GM12891 (cell line): Measurements from ENCODE around the gene SAMD9.

Experiments
- PAX5 ChIP-seq: IDR thresholded peaks from 2 replicates; pipeline ENCODE4 v1.6.1; 2011; ENCODE audit warnings: low read length, moderate library complexity, mild to moderate bottlenecking; ENCODE audit not compliant: insufficient read depth, severe bottlenecking
- POLR2A ChIP-seq: IDR thresholded peaks from 2 replicates; pipeline ENCODE4 v1.6.1; 2011; ENCODE audit warnings: low read depth, low read length, control low read depth
- POLR2AphosphoS5 ChIP-seq: IDR thresholded peaks from 2 replicates; pipeline ENCODE4 v1.6.1; 2011; ENCODE audit warnings: low read depth, low read length, control low read depth
- POU2F2 ChIP-seq: IDR thresholded peaks from 2 replicates; pipeline ENCODE4 v1.6.1; 2011; ENCODE audit warnings: low read depth, mild to moderate bottlenecking, control low read depth, low read length, moderate library complexity
- SPI1 ChIP-seq: IDR thresholded peaks from 2 replicates; pipeline ENCODE4 v1.6.1; 2011; ENCODE audit warnings: low read depth, low read length, control low read depth
- TAF1 ChIP-seq: IDR thresholded peaks from 2 replicates; pipeline ENCODE4 v1.6.1; 2011; ENCODE audit warnings: low read depth, low read length, control low read depth

DNA sequence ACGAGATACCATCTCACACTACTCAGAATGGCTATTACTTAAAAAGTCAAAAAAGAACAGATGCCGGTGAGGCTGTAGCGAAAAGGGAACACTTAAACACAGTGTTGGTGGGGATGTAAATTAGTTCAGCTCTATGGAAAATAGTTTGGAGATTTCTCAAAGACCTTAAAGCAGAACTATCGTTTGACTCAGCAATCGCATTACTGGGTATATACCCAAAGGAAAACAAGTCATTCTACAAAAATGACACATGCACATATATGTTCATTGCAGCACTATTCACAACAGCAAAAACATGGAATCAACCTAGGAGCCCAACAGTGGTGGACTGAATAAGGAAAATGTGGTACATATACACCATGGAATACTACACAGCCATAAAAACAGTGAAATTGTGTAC, 56.9 kb downstream of the SAMD9 start:
- no peak for TF ChIP-seq POLR2AphosphoS5
- no peak for TF ChIP-seq POLR2A
- no peak for TF ChIP-seq TAF1
- TF ChIP-seq POU2F2, result no peak
- TF ChIP-seq PAX5, result no peak
- no peak for TF ChIP-seq SPI1
